HG03558 (cell line): ENCODE data around the gene HSDL1.
A peak's percentile ranks its signal among the peaks of the same experiment; 100 is the strongest.

ENCODE experiments used
- ATAC-seq: cut with Tn5 transposase; IDR thresholded peaks from one replicate; pipeline ENCODE4 v1.9.1; 2021; ENCODE audit warnings: moderate number of reproducible peaks; ENCODE audit not compliant: unreplicated experiment; ENCODE audit errors: extremely low read depth

Gene HSDL1

GRCh38 chr16:84144859-84145639 lies at the start of gene HSDL1, which contains the start of gene DNAAF1:
HSDL1 (minus strand) TSS chr16:84145177; CDS start chr16:84131321, 13,856 bp downstream.
DNAAF1 (plus strand) TSS chr16:84145308; CDS start chr16:84145441, 133 bp downstream.
- peak; percentile 44 for ATAC-seq

- ATAC-seq = no peak
Observed at GRCh38 chr16:84194018-84194417, 49.0 kb upstream of the HSDL1 start.

- ATAC-seq = no peak
Observed at GRCh38 chr16:84193480-84193879, 48.5 kb upstream of the HSDL1 start.

- no peak for ATAC-seq
Observed at GRCh38 chr16:84191466-84191865, 46.5 kb upstream of the HSDL1 start.

- ATAC-seq = no peak
Observed at GRCh38 chr16:84190731-84191388, 45.9 kb upstream of the HSDL1 start, which contains the start of gene ADAD2. ADAD2 (plus strand) TSS chr16:84191157; CDS start chr16:84191231, 74 bp downstream.

GRCh38 chr16:84186685-84187437 lies 41.9 kb upstream of the HSDL1 start, which contains the start of gene TAF1C:
TAF1C (minus strand) TSS chr16:84187057; CDS start chr16:84184988, 2,069 bp downstream.
- peak; percentile 75 for ATAC-seq

- no peak for ATAC-seq
Observed at GRCh38 chr16:84184775-84185174, 39.8 kb upstream of the HSDL1 start.

GRCh38 chr16:84183911-84184591 lies 39.1 kb upstream of the HSDL1 start:
- ATAC-seq = no peak

- ATAC-seq = no peak
Observed at GRCh38 chr16:84183572-84183875, 38.5 kb upstream of the HSDL1 start.

- ATAC-seq = no peak
Observed at GRCh38 chr16:84182680-84183571, 37.9 kb upstream of the HSDL1 start.

GRCh38 chr16:84182104-84182503 lies 37.1 kb upstream of the HSDL1 start:
- no peak for ATAC-seq

- no peak for ATAC-seq
Observed at GRCh38 chr16:84181144-84181915, 36.4 kb upstream of the HSDL1 start.

- ATAC-seq = no peak
Observed at GRCh38 chr16:84180519-84181140, 35.7 kb upstream of the HSDL1 start.

GRCh38 chr16:84179612-84180320 lies 34.8 kb upstream of the HSDL1 start:
- no peak for ATAC-seq

- no peak for ATAC-seq
Observed at GRCh38 chr16:84178892-84179611, 34.1 kb upstream of the HSDL1 start.

GRCh38 chr16:84178146-84178765 lies 33.3 kb upstream of the HSDL1 start:
- ATAC-seq = no peak

- no peak for ATAC-seq
Observed at GRCh38 chr16:84177741-84178073, 32.7 kb upstream of the HSDL1 start.
